Fibroblast of villous mesenchyme (primary cell): ENCODE measurements around the gene PAFAH2. TPM values are rescaled to one million over a fixed set of nuclear protein-coding genes. Genes with fewer than 3 reads are reported as not detected.

Experiments used
- DNase-seq: peaks from one replicate; pipeline ENCODE4 v3.0.0-alpha.2; 2010; ENCODE audit warnings: low read depth
- H3K4me3 ChIP-seq: 2 replicates; pipeline ENCODE4 v1.5.1; 2011; ENCODE audit warnings: low read depth, mild to moderate bottlenecking, low read length
- CTCF ChIP-seq: IDR thresholded peaks from 2 replicates; pipeline ENCODE4 v1.5.1; 2012; ENCODE audit warnings: low read depth, mild to moderate bottlenecking, low read length; ENCODE audit not compliant: insufficient read depth
- total RNA-seq: library from RNA; depleted of rRNA; stranded (reverse); fragments of >200 nt; gene quantifications from 2 replicates; pipeline ENCODE4 v1.2.3, GENCODE V29; 2012

Gene PAFAH2
- total RNA-seq, 1 donor = 11.2 TPM

GRCh38 chr1:26025060-26025459 is 27.2 kb upstream of the PAFAH2 start:
- DNase-seq = no peak
- H3K4me3 ChIP-seq = no peak overlapping the region
- no peak for TF ChIP-seq CTCF

- no peak for DNase-seq
These were observed 26.0 kb upstream of the PAFAH2 start for GRCh38 chr1:26023826-26024225.

GRCh38 chr1:26023009-26023408 is 25.1 kb upstream of the PAFAH2 start:
- H3K4me3 ChIP-seq = no peak overlapping the region
- DNase-seq = no peak
- TF ChIP-seq CTCF = no peak

More at GRCh38 chr1:26023826-26024225, 26.0 kb upstream of the PAFAH2 start:
- H3K4me3 ChIP-seq = no peak overlapping the region
- no peak for TF ChIP-seq CTCF

GRCh38 chr1:26022404-26022779 is 24.5 kb upstream of the PAFAH2 start:
- H3K4me3 ChIP-seq = no peak overlapping the region
- DNase-seq = no peak
- no peak for TF ChIP-seq CTCF

GRCh38 chr1:26021647-26022403 is 24.0 kb upstream of the PAFAH2 start, which contains the start of gene EXTL1:
Gene EXTL1, plus strand, starts transcription at chr1:26021775. Its CDS starts 872 bp downstream, at chr1:26022647.
- peak; percentile 42 for DNase-seq
- H3K4me3 ChIP-seq = peak within 1 kb of the TSS; percentile 40
- no peak for TF ChIP-seq CTCF

- peak; percentile 38 for DNase-seq
- TF ChIP-seq CTCF = no peak
- no peak overlapping the region for H3K4me3 ChIP-seq
These were observed 23.2 kb upstream of the PAFAH2 start for GRCh38 chr1:26020941-26021646.
